Fibroblast of mammary gland (primary cell): ENCODE data around the gene BACE2.
"Not testable (repeated sequence)": the region's sequence is repeated elsewhere in the genome, so short reads cannot be mapped to it uniquely, and the experiment has no call there.

Experiments
- DNase-seq: peaks from one replicate; pipeline ENCODE4 v3.0.0-alpha.2; 2010; ENCODE audit warnings: low read depth
- H3K4me3 ChIP-seq: 2 replicates; pipeline ENCODE4 v1.5.1; 2011; ENCODE audit warnings: low read depth, mild to moderate bottlenecking, low read length, moderate library complexity; ENCODE audit not compliant: control insufficient read depth
- CTCF ChIP-seq: conservative IDR thresholded peaks from 2 replicates; pipeline ENCODE4 v1.5.1; 2011; ENCODE audit warnings: low read depth, low read length, inconsistent platforms; ENCODE audit not compliant: control insufficient read depth, insufficient read depth

Gene BACE2

GRCh38 chr21:41187537-41188025, 19.6 kb downstream of the BACE2 start:
- no peak for TF ChIP-seq CTCF
- no peak for DNase-seq
- no peak overlapping the region for H3K4me3 ChIP-seq

- DNase-seq: peak; percentile 28
- no peak for TF ChIP-seq CTCF
- H3K4me3 ChIP-seq: no peak overlapping the region
Observed at GRCh38 chr21:41188486-41189149, 20.7 kb downstream of the BACE2 start.

- no peak overlapping the region for H3K4me3 ChIP-seq
- TF ChIP-seq CTCF: no peak
- no peak for DNase-seq
Observed at GRCh38 chr21:41189150-41189745, 21.3 kb downstream of the BACE2 start.

GRCh38 chr21:41192552-41192951, 24.6 kb downstream of the BACE2 start:
- not testable (repeated sequence) for DNase-seq, H3K4me3 ChIP-seq

- TF ChIP-seq CTCF: no peak
Observed at GRCh38 chr21:41195311-41195710, 27.4 kb downstream of the BACE2 start.

GRCh38 chr21:41196993-41197392, 29.0 kb downstream of the BACE2 start:
- H3K4me3 ChIP-seq: no peak overlapping the region
- DNase-seq: peak; percentile 54
- TF ChIP-seq CTCF: no peak

More at GRCh38 chr21:41195311-41195710, 27.4 kb downstream of the BACE2 start:
- no peak for DNase-seq
- no peak overlapping the region for H3K4me3 ChIP-seq

GRCh38 chr21:41197582-41197981, 29.6 kb downstream of the BACE2 start:
- DNase-seq: no peak
- no peak overlapping the region for H3K4me3 ChIP-seq
- no peak for TF ChIP-seq CTCF

GRCh38 chr21:41198647-41199046, 30.7 kb downstream of the BACE2 start:
- not testable (repeated sequence) for DNase-seq, H3K4me3 ChIP-seq
